GM12872 (cell line): ENCODE data around the gene TESK1.

Source experiments
- CTCF ChIP-seq: IDR thresholded peaks from 3 replicates; pipeline ENCODE4 v1.5.1; 2011; ENCODE audit warnings: low read depth, mild to moderate bottlenecking, low read length, moderate library complexity; ENCODE audit not compliant: insufficient read depth

Gene TESK1

GRCh38 chr9:35561468-35562261 lies 43.4 kb upstream of the TESK1 start:
- TF ChIP-seq CTCF, result no peak

- no peak for TF ChIP-seq CTCF
Measured at GRCh38 chr9:35562895-35563780, 41.9 kb upstream of the TESK1 start.

GRCh38 chr9:35563791-35564197 lies 41.3 kb upstream of the TESK1 start:
- no peak for TF ChIP-seq CTCF

- no peak for TF ChIP-seq CTCF
Measured at GRCh38 chr9:35564658-35565061, 40.4 kb upstream of the TESK1 start.

- 0 out of 3 replicates have a peak, but pooled peaks have one; percentile 16 for TF ChIP-seq CTCF
Measured at GRCh38 chr9:35566417-35566816, 38.6 kb upstream of the TESK1 start.

- TF ChIP-seq CTCF, result no peak
Measured at GRCh38 chr9:35568196-35568595, 36.9 kb upstream of the TESK1 start.

GRCh38 chr9:35569206-35569605 lies 35.9 kb upstream of the TESK1 start:
- no peak for TF ChIP-seq CTCF
